ENCODE results near the gene CACNG8. TPM values are rescaled to one million over a fixed set of nuclear protein-coding genes. Genes with fewer than 3 reads are reported as not detected.
A peak's percentile ranks its signal among the peaks of the same experiment; 100 is the strongest.

The CACNG8 gene
- total RNA-seq, 2 donors from 2014 or later: 0.48 to 4.8 TPM

GRCh38 chr19:54013866-54014265 is 51.1 kb downstream of the CACNG8 start:
- Mint-ChIP-seq H3K27me3 (ENCODE audit: insufficient read depth) (peaks cover 29% of the 10 kb centered on the region), H3K4me1 (peaks cover 11% of the 10 kb centered on the region), H3K36me3 (ENCODE audit: low read depth) (no peaks in the 10 kb centered on the region), H3K27ac (no peak overlapping the region), H3K9me3 (peaks cover 8% of the 10 kb centered on the region), H3K4me3 (no peak overlapping the region)
- H3K27me3 ChIP-seq (ENCODE audit: control insufficient read depth, insufficient read depth, low read length, poor library complexity, severe bottlenecking): no peaks in the 10 kb centered on the region
- H3K4me1 ChIP-seq (ENCODE audit: control insufficient read depth, insufficient read depth, low read length): no peaks in the 10 kb centered on the region
- WGBS, 2 experiments (ENCODE audit: insufficient coverage in 1 of 2, insufficient read length in 1 of 2): 86 to 93% methylated on average over 2 to 8 of the region's 8 CpGs
- H3K9me3 ChIP-seq (ENCODE audit: control insufficient read depth, low read length): peaks cover 8% of the 10 kb centered on the region
- DNase-seq: no peak
- no peak overlapping the region for H3K9ac ChIP-seq (ENCODE audit: extremely low read depth, low read length, poor library complexity, severe bottlenecking)
- H3K36me3 ChIP-seq (ENCODE audit: control insufficient read depth, insufficient read depth, low read length): no peaks in the 10 kb centered on the region
- no peak overlapping the region for H3K27ac ChIP-seq (ENCODE audit: low read depth, low read length)
- no peak for TF ChIP-seq CTCF (conservative IDR thresholded peaks at IDR 0.05)
- H3K4me3 ChIP-seq (ENCODE audit: low read length): no peak overlapping the region

- Mint-ChIP-seq H3K27me3 (ENCODE audit: insufficient read depth) (peaks cover 29% of the 10 kb centered on the region), H3K36me3 (ENCODE audit: low read depth) (no peaks in the 10 kb centered on the region), H3K4me1 (peaks cover 13% of the 10 kb centered on the region), H3K9me3 (peaks cover 8% of the 10 kb centered on the region), H3K4me3 (no peak overlapping the region), H3K27ac (no peak overlapping the region)
- Histone ChIP-seq H3K4me1 (ENCODE audit: control insufficient read depth, insufficient read depth, low read length) (no peaks in the 10 kb centered on the region), H3K4me3 (ENCODE audit: low read length) (no peak overlapping the region), H3K27me3 (ENCODE audit: control insufficient read depth, insufficient read depth, low read length, poor library complexity, severe bottlenecking) (no peaks in the 10 kb centered on the region), H3K9ac (ENCODE audit: extremely low read depth, low read length, poor library complexity, severe bottlenecking) (no peak overlapping the region), H3K27ac (ENCODE audit: low read depth, low read length) (no peak overlapping the region), H3K36me3 (ENCODE audit: control insufficient read depth, insufficient read depth, low read length) (no peaks in the 10 kb centered on the region), H3K9me3 (ENCODE audit: control insufficient read depth, low read length) (peaks cover 8% of the 10 kb centered on the region)
- WGBS, 2 experiments (ENCODE audit: insufficient coverage in 1 of 2, insufficient read length in 1 of 2): 76% methylated on average over 18 of the region's 19 CpGs
- DNase-seq: no peak
- no peak for TF ChIP-seq CTCF (conservative IDR thresholded peaks at IDR 0.05)
These were observed 52.3 kb downstream of the CACNG8 start for GRCh38 chr19:54014920-54015560.

- Histone ChIP-seq H3K27me3 (ENCODE audit: control insufficient read depth, insufficient read depth, low read length, poor library complexity, severe bottlenecking) (no peaks in the 10 kb centered on the region), H3K4me1 (ENCODE audit: control insufficient read depth, insufficient read depth, low read length) (no peaks in the 10 kb centered on the region), H3K9me3 (ENCODE audit: control insufficient read depth, low read length) (peaks cover 8% of the 10 kb centered on the region), H3K4me3 (ENCODE audit: low read length) (no peak overlapping the region), H3K36me3 (ENCODE audit: control insufficient read depth, insufficient read depth, low read length) (no peaks in the 10 kb centered on the region), H3K27ac (ENCODE audit: low read depth, low read length) (peak overlapping the region; percentile 63), H3K9ac (ENCODE audit: extremely low read depth, low read length, poor library complexity, severe bottlenecking) (no peak overlapping the region)
- peaks cover 26% of the 10 kb centered on the region for H3K27me3 Mint-ChIP-seq (ENCODE audit: insufficient read depth)
- no peak for DNase-seq
- peaks cover 13% of the 10 kb centered on the region for H3K9me3 Mint-ChIP-seq
- no peak for TF ChIP-seq CTCF (conservative IDR thresholded peaks at IDR 0.05)
- no peak overlapping the region for H3K27ac Mint-ChIP-seq
- 89 to 96% methylated on average over 3 to 4 of the region's 4 CpGs for WGBS, 2 experiments (ENCODE audit: insufficient coverage in 1 of 2, insufficient read length in 1 of 2)
- no peak overlapping the region for H3K4me3 Mint-ChIP-seq
- no peaks in the 10 kb centered on the region for H3K36me3 Mint-ChIP-seq (ENCODE audit: low read depth)
- H3K4me1 Mint-ChIP-seq: peaks cover 9% of the 10 kb centered on the region
These were observed 54.5 kb downstream of the CACNG8 start for GRCh38 chr19:54017261-54017660.
